ENCODE measurements around the gene SMIM10L1.

SMIM10L1 gene

GRCh38 chr12:11171145-11171968 is at the start of gene SMIM10L1:
SMIM10L1 (plus strand) TSS chr12:11171194; CDS start chr12:11171357, 163 bp downstream.
- peak; percentile 92 to 97 for DNase-seq

GRCh38 chr12:11130382-11130781 is 40.6 kb upstream of the SMIM10L1 start:
- DNase-seq: no peak

- no peak for DNase-seq
Measured at GRCh38 chr12:11130999-11131398, 40.0 kb upstream of the SMIM10L1 start.

GRCh38 chr12:11133162-11133561 is 37.8 kb upstream of the SMIM10L1 start:
- no peak for DNase-seq

GRCh38 chr12:11133816-11134215 is 37.2 kb upstream of the SMIM10L1 start:
- DNase-seq: no peak

- no peak for DNase-seq
Measured at GRCh38 chr12:11134305-11134704, 36.7 kb upstream of the SMIM10L1 start, which contains the start of gene TAS2R30. TAS2R30 (minus strand) TSS chr12:11134644; CDS start chr12:11134244, 400 bp downstream.

GRCh38 chr12:11136075-11136474 is 34.9 kb upstream of the SMIM10L1 start:
- DNase-seq: no peak

- DNase-seq: no peak
Measured at GRCh38 chr12:11143352-11143751, 27.6 kb upstream of the SMIM10L1 start.

GRCh38 chr12:11144297-11144696 is 26.7 kb upstream of the SMIM10L1 start:
- DNase-seq: no peak

- DNase-seq: no peak
Measured at GRCh38 chr12:11147420-11147819, 23.6 kb upstream of the SMIM10L1 start.

GRCh38 chr12:11150832-11151231 is 20.2 kb upstream of the SMIM10L1 start:
- no peak for DNase-seq

GRCh38 chr12:11152725-11153124 is 18.3 kb upstream of the SMIM10L1 start:
- no peak for DNase-seq

GRCh38 chr12:11154400-11154925 is 16.5 kb upstream of the SMIM10L1 start:
- DNase-seq: no peak

- DNase-seq: no peak
Measured at GRCh38 chr12:11158885-11159444, 12.0 kb upstream of the SMIM10L1 start.

- DNase-seq: no peak
Measured at GRCh38 chr12:11162502-11162901, 8.5 kb upstream of the SMIM10L1 start.

GRCh38 chr12:11164384-11164783 is 6.6 kb upstream of the SMIM10L1 start:
- no peak for DNase-seq

- no peak for DNase-seq
Measured at GRCh38 chr12:11166300-11166699, 4.7 kb upstream of the SMIM10L1 start.

- DNase-seq: no peak
Measured at GRCh38 chr12:11170810-11171144, 217 bp upstream of the SMIM10L1 start.

GRCh38 chr12:11171969-11172675 is 1.1 kb downstream of the SMIM10L1 start:
- peak; percentile 1 to 40 for DNase-seq

- DNase-seq: peak; percentile 5 to 45
Measured at GRCh38 chr12:11174022-11174421, 3.0 kb downstream of the SMIM10L1 start.

- DNase-seq: no peak
Measured at GRCh38 chr12:11178250-11178649, 7.3 kb downstream of the SMIM10L1 start.

GRCh38 chr12:11182529-11182928 is 11.5 kb downstream of the SMIM10L1 start:
- DNase-seq: no peak

- DNase-seq: peak; percentile 12 to 61
Measured at GRCh38 chr12:11183011-11183410, 12.0 kb downstream of the SMIM10L1 start.

GRCh38 chr12:11186837-11187236 is 15.8 kb downstream of the SMIM10L1 start, which contains the start of gene TAS2R42:
TAS2R42 (minus strand) TSS chr12:11186937; CDS start chr12:11186937, 0 bp downstream.
- DNase-seq: no peak
